D721Med (cell line): ENCODE results near the gene ELFN1.

ENCODE experiments used
- DNase-seq: peaks from one replicate; pipeline ENCODE4 v3.0.0; 2011; ENCODE audit warnings: low spot score; ENCODE audit not compliant: insufficient read length
- FAIRE-seq: peaks from 2 replicates; lab custom pipeline; 2011; peaks lifted over from hg19 to GRCh38; lab: Jason Lieb, UNC
- TF ChIP-seq, protein P1 (sequence below): IDR thresholded peaks from 2 replicates; pipeline ENCODE4 v1.5.1; 2012; ENCODE audit warnings: mild to moderate bottlenecking, control low read depth; ENCODE audit not compliant: insufficient read depth; ENCODE audit errors: missing control alignments

ELFN1 gene

DNA sequence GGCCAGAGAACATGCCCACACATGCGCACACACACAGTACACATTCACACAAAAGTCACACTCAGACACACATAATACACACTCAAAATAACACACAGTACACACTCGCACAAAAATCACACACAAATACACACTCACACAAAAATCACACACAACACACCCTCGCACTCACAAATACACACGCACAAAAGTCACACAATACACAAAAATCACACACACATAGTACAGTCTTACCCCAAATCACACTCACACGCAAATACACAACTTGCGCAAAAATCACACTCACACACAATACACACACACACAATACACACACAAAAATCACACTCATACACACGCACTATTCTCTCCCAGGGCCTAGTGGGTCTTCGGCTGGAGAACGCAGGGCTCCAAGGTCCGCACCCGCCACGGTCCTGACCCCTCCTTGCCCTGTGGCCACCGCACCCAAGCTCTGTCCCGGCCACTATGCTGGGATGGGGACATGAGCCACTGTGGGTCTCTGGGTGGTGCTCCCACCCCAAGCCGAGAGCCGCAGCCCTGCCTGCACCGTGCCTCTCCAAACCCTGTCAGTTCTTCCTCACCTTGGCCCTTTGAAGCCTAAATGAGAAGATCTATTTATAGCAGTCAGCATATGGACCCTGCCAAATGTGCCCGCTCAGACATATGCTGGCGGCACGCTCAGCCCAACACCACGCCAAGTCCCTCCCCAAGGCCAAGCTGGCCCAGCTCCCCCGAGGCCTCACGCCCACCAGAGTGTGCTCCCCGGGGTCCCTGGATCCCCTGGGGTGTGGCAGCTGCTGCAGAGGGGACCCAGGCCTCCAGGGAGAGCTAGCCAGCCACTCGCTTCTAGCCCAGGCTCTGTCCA, 55.9 kb downstream of the ELFN1 start:
- TF ChIP-seq, protein P1, sequence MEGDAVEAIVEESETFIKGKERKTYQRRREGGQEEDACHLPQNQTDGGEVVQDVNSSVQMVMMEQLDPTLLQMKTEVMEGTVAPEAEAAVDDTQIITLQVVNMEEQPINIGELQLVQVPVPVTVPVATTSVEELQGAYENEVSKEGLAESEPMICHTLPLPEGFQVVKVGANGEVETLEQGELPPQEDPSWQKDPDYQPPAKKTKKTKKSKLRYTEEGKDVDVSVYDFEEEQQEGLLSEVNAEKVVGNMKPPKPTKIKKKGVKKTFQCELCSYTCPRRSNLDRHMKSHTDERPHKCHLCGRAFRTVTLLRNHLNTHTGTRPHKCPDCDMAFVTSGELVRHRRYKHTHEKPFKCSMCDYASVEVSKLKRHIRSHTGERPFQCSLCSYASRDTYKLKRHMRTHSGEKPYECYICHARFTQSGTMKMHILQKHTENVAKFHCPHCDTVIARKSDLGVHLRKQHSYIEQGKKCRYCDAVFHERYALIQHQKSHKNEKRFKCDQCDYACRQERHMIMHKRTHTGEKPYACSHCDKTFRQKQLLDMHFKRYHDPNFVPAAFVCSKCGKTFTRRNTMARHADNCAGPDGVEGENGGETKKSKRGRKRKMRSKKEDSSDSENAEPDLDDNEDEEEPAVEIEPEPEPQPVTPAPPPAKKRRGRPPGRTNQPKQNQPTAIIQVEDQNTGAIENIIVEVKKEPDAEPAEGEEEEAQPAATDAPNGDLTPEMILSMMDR = no peak
- peak; percentile 67 for FAIRE-seq
- DNase-seq = no peak

DNA sequence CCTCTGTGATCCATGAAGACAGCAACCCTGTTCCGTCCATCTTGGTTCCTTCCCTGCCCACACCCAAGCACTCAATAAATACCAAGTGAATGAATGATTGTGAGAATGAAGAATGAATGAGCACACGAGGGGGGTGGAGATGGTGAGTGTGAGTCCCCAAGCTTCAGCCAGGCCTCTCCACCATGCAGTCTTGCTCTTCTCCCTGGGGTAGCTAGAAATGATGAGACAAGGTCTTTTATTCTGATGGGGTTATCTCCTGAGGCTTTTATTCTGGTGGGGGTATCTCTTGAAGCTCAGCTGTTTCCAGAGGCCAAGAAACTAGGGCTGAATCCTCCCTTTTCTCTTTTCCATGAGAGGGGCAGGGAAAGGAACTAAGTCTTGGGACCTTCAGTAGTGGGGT, 57.0 kb downstream of the ELFN1 start:
- no peak for FAIRE-seq
- no peak for DNase-seq
- TF ChIP-seq, protein P1 = no peak

DNA sequence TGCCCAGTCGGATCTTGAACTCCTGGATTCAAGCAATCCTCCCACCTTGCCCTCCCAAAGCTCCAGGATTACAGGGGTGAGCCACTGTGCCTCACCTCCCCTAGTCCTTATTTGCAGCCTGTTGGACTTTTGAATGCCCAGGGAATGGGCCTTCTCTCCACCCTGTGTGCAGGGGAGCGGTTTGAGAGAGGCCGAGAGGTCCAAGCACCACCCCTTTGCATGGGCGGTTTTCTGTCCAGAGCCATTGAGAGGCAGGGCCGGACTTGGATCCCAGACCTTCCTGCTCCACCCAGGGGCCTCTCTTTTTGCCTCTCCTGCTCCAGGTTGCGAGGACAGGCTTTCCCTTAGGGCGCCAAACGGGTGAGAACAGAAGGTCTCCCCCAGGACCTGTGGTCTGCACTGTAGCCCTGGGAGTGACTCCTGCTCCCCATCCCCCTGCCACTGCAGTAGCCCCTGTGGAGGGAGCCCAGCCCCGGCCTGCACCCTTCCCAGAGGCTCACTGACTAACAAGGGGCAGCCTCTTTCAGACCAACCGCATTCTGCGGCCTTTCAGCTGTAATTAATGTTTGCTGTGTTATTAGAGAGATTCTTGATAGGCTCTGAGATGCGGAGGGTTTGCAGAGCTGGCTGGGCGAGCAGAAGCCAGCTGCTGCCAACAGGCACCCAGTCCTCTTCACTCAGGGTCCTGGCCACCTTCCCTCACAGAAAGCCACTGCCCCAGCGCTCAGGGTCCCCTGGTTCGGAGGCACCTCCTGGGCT, 57.9 kb downstream of the ELFN1 start:
- FAIRE-seq (no peak), DNase-seq (no peak)
- TF ChIP-seq, protein P1 = no peak

DNA sequence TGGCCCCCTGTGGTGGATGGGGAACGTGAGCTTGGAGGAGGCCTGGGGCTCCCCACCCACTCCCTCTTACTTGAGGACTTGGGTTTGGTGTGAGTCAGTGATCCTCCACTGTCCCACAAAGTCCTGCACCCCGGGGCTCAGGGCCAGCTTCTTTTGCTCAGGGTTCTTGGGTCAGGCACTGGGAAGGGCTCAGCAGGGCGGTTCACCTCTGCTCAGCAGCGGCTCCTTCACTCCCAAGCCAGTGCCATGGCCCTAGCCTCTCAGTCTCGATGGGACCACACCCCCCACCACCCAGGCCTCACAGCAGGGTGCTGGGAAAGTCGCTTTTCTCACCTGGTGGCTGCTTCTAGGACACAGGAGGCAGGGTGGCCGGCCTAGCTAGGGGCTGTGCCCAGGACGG, 59.1 kb downstream of the ELFN1 start:
- TF ChIP-seq, protein P1 = no peak
- no peak for DNase-seq
- FAIRE-seq = no peak

DNA sequence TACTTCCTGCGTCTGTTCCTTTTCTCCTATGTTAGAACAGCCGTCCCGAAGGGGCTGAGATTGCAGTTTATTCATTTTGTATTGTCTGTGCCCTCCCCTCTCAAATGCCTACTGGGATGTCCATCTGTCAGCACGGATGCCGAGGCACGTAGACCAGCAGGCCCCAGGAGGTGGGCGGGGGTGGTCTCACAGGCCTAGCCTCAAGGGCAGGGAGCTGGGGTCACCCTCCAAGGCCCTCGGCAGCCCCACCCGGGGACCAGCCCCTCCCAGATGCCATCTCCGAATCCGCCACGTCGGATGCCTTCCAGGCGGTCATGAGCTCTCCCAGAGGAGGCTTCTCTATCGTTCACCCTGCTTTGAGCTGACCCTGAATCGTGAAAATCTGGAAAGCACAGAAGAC, 59.7 kb downstream of the ELFN1 start:
- FAIRE-seq (no peak), DNase-seq (no peak)
- TF ChIP-seq, protein P1 = no peak

DNA sequence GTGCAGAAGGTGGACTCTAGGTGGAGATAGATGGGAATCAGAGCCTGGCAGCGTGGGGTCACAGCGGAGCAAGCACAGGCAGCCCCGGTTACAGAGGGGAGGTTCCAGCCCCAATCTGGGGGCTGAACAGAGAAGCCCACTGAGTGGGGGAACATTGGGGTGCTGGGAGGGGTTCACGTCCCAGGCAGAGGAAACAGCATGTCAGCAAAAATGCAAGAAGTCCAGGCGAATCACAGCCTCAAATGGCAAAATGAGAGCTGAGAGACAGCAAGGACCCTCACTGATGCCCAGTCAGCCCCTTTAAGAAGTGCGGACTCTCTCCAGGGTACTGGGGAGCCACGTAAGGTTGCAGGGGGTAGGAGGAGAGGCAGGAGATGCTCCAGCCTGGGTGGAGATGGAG, 62.0 kb downstream of the ELFN1 start:
- TF ChIP-seq, protein P1 = no peak
- DNase-seq (no peak), FAIRE-seq (no peak)
